GM20000 (cell line): Measurements from ENCODE around the gene ATOX1.

Experiments used
- DNase-seq: peaks from one replicate; pipeline ENCODE4 v3.0.0; 2012; ENCODE audit warnings: low spot score
- CTCF ChIP-seq: IDR thresholded peaks from 2 replicates; pipeline ENCODE4 v1.5.1; 2012; ENCODE audit warnings: mild to moderate bottlenecking, control low read depth; ENCODE audit errors: extremely low read depth, missing control alignments

The ATOX1 gene

GRCh38 chr5:151696470-151697061, 61.9 kb downstream of the ATOX1 start:
- no peak for DNase-seq
- no peak for TF ChIP-seq CTCF

GRCh38 chr5:151695464-151695863, 63.0 kb downstream of the ATOX1 start:
- no peak for TF ChIP-seq CTCF
- no peak for DNase-seq

GRCh38 chr5:151694035-151694485, 64.4 kb downstream of the ATOX1 start:
- TF ChIP-seq CTCF: no peak
- DNase-seq: no peak
